Suprapubic skin (tissue), 4 donors: ENCODE results near the gene ZNF567.

Experiments used
- EP300 ChIP-seq: sonication (generic); formaldehyde crosslinking; IDR thresholded peaks from one replicate; pipeline ENCODE4 v1.6.1; 2017; ENCODE audit warnings: antibody characterized with exemption
- POLR2A ChIP-seq, 2 donors: fragments of 450-650 bp; IDR thresholded peaks; one replicate each; pipeline ENCODE4 v1.6.1; 2017; ENCODE audit warnings: antibody characterized with exemption in 2 of 2, mild to moderate bottlenecking in 2 of 2, moderate library complexity in 2 of 2
- POLR2AphosphoS5 ChIP-seq, 3 donors: sonication (generic); formaldehyde crosslinking; IDR thresholded peaks; one replicate each; pipeline ENCODE4 v1.6.1; 2017; ENCODE audit warnings: antibody characterized with exemption in 3 of 3
- TF ChIP-seq, protein P1 (sequence below), 2 donors: fragments of 200-600 bp in 1 of 2; fragments of 450-650 bp in 1 of 2; sonication (generic) in 1 of 2; IDR thresholded peaks; one replicate each; pipeline ENCODE4 v1.5.1; 2016 to 2019; ENCODE audit warnings: antibody characterized with exemption in 2 of 2, mild to moderate bottlenecking in 1 of 2, moderate library complexity in 1 of 2

DNA sequence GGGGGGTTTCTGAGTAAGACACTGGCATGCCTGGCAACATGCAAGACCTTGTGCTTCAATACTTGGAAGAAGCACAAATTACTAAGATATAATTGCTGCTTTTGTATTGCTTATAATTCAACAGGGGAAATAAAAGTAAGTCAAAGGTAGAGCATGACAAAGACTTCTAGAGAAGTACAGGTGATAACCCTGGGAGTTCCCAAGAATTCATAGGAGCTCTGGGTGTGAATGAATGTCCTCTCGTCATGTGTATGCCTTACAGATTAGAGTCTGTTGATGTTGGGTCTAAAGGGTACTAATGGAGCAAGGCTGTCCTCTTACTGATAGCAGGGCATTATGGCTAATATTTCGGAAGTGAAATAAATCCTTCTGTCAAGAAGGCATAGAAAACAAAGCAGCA is 13.2 kb upstream of the ZNF567 start:
- TF ChIP-seq, protein P1, sequence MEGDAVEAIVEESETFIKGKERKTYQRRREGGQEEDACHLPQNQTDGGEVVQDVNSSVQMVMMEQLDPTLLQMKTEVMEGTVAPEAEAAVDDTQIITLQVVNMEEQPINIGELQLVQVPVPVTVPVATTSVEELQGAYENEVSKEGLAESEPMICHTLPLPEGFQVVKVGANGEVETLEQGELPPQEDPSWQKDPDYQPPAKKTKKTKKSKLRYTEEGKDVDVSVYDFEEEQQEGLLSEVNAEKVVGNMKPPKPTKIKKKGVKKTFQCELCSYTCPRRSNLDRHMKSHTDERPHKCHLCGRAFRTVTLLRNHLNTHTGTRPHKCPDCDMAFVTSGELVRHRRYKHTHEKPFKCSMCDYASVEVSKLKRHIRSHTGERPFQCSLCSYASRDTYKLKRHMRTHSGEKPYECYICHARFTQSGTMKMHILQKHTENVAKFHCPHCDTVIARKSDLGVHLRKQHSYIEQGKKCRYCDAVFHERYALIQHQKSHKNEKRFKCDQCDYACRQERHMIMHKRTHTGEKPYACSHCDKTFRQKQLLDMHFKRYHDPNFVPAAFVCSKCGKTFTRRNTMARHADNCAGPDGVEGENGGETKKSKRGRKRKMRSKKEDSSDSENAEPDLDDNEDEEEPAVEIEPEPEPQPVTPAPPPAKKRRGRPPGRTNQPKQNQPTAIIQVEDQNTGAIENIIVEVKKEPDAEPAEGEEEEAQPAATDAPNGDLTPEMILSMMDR (IDR thresholded peaks at IDR 0.05), result no peak
- TF ChIP-seq POLR2AphosphoS5 (IDR thresholded peaks at IDR 0.05) (no peak), EP300 (no peak), POLR2A (IDR thresholded peaks at IDR 0.05) (no peak)
